ENCODE measurements around the gene FAM83C. TPM values are rescaled to one million over a fixed set of nuclear protein-coding genes. Genes with fewer than 3 reads are reported as not detected.
A peak's percentile ranks its signal among the peaks of the same experiment; 100 is the strongest.
"Not testable (repeated sequence)": the region's sequence is repeated elsewhere in the genome, so short reads cannot be mapped to it uniquely, and the experiment has no call there.

Gene FAM83C
- total RNA-seq, 1 donor from 2014 or later = not detected

DNA sequence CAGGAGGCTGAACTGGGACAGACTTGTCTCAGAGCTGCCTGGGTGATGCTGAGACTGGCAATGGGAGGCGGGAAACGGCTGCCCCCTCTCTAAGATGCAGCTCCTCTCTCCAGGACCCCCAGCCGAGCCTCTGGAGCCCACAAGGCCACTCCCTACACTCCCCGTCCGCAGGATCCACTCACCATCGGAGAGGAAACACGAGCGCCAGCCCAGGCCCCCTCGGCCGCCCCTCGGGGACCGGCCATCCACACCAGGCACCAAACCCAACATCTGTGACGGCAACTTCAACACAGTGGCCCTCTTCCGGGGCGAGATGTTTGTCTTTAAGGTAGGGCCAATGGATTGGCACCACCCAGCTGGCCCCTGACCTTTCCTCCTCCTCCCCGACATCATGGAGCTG is 25.1 kb downstream of the FAM83C start:
- no peak for DNase-seq (ENCODE audit: low read depth in 2 of 2)

DNA sequence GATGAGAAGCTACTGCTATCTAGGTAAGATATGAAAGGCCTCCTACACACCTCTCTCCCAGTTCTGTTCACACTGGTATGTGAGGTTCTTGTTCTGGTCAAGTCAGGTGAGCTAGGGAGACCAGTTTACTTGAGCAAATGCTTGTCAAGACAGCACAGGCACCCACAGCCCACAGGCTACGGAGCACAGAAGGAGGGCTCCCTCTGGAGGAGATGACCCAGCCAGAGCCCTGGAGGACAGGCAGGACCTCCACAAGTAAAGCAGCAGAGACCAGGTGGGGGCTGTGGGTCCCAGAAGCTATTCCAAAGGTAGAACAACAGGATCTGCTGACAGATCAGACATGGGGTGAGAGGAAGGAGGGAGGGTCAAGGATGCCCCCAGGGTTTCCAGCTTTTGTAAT is 27.5 kb downstream of the FAM83C start:
- DNase-seq (ENCODE audit: low read depth in 2 of 2) = peak; percentile 37 to 41

DNA sequence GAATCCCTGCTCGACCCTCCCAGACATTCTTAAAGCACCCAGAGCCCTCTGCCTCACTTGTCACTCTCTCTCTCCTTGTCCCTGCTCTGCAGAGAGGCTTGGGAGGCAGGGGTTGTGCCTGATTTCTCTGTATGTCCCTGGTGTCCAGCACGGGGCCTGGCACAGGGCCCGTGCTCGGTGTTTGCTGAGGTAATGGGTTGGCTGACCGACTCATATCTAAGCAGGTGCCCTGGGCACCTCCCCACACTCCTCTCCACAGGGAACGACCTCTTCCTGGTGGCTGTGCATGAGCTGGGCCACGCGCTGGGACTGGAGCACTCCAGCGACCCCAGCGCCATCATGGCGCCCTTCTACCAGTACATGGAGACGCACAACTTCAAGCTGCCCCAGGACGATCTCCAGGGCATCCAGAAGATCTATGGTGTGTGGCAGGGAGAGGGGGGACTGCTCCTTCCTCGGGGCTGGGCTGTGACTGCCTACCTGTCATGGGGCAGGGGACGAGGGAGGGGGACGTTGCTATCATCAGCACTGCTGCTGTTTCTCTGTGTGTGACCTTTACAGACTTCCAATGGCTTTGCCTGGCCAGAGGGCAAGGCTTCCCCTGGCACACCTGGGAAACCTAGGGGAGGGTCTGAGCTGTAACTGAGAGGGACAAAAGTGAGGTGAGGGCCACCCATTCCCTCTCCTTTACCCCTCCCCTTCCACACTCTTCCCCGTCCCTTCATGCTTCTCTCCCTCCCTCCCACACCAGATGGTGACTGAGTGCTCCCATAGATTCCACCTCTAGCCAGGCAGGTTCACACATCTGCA is 28.5 kb downstream of the FAM83C start:
- DNase-seq (ENCODE audit: low read depth in 2 of 2) = peak in 1 of 2 donors; percentile 17

DNA sequence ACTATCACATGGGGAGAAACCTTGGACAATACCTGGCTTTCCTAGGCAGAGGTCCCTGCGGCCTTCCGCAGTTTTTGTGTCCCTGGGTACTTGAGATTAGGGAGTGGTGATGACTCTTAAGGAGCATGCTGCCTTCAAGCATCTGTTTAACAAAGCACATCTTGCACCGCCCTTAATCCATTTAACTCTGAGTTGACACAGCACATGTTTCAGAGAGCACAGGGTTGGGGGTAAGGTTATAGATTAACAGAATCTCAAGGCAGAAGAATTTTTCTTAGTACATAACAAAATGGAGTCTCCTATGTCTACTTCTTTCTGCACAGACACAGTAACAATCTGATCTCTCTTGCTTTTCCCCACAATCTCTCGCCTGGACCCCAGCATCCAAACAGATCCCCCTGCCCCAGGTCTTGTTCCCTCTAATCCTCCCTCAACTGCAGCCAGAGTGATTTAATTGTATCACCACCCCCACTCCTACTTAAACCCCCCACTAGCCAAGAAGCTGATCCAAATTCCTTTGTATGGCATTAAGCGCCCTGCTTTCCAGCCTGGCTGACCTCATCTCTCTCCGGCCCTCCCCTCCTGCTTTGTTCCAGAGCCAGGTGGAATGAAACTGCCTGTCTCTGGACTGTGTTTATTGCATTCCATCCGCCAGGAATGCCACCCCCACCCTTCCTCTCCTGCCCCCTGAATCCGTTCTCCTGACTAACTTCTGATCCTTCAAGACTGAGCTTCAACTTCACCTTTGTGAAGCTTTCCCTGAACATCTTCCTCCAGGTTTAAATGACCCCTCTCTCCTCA is 29.3 kb downstream of the FAM83C start:
- DNase-seq (ENCODE audit: low read depth in 2 of 2) = peak; percentile 49 to 56

DNA sequence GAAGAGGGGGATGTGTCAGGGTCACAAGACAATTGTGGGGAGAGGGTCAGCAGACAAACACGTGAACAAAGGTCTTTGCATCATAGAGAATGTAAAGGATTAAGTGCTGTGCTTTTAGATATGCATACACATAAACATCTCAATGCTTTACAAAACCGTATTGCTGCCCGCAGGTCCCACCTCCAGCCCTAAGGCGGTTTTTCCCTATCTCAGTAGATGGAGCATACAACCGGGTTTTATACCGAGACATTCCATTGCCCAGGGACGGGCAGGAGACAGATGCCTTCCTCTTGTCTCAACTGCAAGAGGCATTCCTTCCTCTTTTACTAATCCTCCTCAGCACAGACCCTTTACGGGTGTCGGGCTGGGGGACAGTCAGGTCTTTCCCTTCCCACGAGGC is 29.9 kb downstream of the FAM83C start:
- DNase-seq (ENCODE audit: low read depth in 2 of 2) = not testable (repeated sequence)

DNA sequence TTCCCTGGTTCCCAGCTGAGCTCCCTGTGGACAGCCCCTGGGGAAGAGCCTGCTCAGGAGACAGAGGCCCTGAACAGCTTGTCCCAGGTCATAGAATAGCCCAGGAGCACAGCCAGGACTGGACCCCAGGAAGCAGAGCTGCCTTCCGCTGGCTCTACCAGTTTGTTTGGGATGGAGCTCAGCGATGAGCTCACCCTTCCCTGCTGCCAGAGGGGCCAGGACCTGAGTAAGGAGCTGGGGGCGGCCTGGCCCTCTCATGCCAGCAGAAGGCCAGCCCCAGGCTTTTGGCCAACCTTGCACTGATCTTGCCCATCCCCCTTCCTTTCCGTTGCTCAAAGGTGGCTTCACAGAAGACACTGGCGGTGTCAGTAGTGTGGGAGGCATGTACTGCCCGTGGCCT is 31.8 kb downstream of the FAM83C start:
- DNase-seq (ENCODE audit: low read depth in 2 of 2) = no peak

DNA sequence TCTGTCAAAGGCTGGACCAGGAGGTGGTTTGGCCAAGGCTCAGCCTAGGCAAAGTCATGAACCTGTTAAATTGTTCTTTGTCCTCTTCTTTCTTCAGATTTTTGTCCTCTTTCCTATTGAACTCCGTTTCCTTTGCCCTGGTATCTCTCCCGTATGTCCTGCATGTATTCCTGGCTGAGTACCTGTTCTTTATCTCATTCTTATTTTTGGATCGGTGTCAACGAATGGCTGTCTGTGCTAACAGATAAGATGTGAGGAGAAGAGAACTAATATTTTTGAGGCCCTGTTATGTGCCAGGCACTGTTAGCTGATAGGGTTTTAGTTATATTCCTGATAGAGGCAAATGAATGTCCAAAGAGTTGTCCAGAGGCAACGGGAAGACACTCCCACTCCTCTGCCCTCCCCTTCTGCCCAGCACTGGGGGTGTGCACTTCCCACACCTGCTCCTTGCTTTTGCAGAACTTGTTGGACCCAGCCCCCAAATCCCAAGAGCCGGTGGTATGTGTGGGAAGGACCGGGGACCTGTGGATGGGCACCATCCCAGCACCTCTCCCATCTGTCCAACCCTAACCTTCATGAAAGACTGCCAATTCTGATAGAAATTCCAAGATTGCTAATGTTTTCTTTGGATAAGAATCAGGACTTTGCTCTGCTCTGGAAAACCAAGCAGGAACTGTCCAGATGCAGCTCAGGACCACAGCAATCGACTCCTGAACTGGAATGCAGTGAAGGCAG is 34.9 kb downstream of the FAM83C start:
- peak; percentile 9 to 19 for DNase-seq (ENCODE audit: low read depth in 2 of 2)

DNA sequence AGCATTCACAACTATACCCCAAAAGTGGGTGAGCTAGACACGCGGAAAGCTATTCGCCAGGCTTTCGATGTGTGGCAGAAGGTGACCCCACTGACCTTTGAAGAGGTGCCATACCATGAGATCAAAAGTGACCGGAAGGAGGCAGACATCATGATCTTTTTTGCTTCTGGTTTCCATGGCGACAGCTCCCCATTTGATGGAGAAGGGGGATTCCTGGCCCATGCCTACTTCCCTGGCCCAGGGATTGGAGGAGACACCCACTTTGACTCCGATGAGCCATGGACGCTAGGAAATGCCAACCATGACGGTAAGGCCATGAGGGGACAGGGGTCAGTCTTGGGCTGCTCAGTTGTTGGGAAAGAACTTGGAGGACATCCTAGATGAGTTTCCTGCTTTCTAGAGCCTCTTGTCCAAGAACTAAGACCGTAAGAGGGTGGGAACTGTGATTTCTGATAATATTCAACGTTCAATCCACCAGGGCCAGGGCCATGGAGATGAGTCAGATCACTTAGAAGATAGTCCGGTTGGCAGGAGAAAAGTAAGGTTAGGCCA is 37.7 kb downstream of the FAM83C start:
- DNase-seq (ENCODE audit: low read depth in 2 of 2) = no peak

DNA sequence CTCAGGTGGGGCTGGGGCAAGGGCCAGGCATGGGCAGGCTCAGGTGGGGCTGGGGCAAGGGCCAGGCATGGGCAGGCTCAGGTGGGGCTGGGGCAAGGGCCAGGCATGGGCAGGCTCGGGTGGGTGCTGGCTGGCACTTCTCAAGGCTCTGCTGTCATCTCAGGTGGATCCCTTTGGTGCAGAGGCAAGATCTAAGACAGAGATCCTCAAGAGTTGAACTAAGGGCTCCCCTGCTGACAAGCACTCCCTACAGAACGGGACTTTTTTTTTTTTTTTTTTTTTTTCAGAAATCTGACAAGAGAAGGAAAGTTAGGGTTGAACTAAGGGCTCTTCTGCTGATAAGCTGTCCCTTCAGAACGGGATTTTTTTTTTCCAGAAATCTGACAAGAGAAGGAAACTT is 39.2 kb downstream of the FAM83C start:
- DNase-seq (ENCODE audit: low read depth in 2 of 2) = no peak

DNA sequence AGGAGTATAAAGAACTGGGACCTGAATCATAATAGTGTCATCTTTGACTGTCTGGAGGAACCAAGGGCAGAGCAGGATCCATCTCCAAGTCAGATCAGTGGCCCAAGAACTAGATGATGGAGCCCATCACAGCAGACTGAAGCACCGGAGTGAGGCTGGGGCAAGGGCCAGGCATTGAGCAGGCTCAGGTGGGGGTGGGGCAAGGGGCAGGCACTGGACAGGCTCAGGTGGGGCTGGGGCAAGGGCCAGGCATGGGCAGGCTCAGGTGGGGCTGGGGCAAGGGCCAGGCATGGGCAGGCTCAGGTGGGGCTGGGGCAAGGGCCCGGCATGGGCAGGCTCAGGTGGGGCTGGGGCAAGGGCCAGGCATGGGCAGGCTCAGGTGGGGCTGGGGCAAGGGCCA is 39.6 kb downstream of the FAM83C start:
- DNase-seq (ENCODE audit: low read depth in 2 of 2) = not testable (repeated sequence)

DNA sequence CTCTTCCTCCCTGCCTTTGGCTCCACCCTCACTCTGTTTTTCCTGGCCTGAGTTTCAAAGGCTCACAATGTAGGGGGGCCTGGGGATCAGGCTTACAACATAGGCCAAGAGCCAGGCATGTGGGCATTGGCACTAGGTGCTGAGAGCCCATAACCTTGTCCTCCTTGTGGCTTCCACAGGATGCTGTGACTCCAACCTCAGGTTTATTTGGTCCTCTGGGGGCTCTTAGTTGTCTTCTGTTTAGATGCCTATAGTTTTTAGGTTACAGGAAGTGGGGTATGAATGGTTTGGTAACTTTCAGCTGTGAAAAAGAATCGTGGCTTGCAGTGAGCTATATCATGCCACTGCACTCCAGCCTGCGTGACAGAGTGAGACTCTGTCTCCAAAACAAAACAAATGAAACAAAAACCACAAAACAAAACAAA is 40.2 kb downstream of the FAM83C start:
- DNase-seq (ENCODE audit: low read depth in 2 of 2) = no peak

DNA sequence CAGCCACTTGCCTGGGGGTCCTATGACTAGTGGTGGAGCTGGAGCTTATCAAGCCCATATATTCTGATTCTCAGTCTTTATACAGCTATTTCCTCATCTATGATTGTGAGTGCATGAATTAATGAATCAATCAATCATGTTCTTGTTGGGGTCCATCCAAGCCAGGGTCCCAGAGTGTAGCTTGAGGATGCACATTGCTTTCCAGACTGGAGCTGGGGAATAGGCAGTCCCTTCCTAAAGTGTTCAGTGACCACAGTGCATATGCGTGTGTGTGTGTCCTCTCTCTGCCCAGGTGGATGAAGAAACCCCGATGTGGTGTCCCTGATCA is 40.6 kb downstream of the FAM83C start:
- DNase-seq (ENCODE audit: low read depth in 2 of 2) = no peak

DNA sequence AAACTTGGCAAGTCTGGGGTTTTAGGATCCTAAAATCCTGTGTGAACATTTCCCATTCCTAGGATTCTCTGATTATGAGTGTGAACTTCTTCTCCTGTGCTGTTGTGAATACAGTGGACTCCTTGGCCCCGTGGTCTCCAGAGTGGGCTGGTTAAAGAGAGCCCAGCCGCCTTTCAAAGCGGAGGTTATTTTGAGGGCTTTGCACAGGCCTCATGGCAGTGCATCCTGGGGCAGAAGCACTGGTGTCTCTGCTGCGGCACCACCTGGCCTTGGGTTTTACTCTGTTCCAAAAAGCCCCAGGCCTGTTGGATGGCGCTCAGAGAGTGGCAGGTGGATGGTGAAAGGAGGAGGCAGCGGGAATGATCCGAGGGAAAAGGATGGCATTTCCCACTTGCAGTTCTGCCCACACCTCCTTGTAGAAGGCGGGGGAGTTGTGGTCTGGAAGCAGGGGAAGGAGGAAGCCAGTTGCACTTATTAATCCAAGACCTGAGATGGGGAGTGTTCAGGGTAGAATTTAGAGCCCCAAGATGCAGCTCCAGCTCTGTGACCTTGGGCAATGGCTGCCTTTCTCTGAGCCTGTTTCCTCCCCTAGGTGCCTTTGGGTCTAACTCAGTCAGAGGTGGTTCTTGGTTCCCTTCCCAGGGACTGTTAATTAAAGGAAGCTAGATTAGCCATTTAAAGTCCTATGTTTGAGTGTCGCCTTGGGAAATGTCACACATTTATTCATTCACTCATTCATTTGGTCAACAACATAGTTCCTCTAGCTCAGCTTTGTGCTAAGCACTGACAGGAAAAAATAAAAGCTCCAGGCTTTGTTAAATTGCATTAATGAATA is 43.4 kb downstream of the FAM83C start:
- no peak for DNase-seq (ENCODE audit: low read depth in 2 of 2)

DNA sequence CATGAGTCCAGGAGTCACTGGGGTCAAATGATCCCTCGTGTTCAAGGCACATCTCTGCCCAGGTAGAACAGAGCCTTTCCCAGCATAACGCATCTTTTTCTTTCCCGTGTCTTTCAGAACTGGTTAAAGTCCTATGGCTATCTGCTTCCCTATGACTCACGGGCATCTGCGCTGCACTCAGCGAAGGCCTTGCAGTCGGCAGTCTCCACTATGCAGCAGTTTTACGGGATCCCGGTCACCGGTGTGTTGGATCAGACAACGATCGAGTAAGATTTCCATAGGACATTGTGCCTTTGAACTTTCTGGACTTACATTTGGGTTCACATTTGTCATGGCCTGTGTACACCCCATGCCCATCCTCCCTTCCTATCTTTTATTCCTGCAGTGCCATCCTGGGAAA is 45.5 kb downstream of the FAM83C start:
- no peak for DNase-seq (ENCODE audit: low read depth in 2 of 2)

DNA sequence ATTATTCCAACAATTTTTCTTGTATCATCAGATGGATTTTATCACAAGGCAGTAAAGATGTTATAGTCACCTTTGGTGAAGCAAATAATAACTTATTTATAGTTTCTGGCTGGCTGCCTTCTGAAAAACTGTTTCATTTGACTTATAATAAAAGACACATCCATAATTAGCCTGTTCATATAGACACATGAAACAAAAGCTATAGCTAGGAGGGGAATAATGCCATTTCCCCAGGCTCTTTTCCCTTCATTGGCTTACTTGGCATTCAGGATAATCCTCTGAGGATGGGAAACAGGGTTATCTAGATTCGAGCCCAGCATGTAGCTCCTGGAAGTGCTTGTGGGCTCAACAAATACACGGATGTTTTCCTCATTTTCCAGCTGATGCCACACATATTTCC is 48.2 kb downstream of the FAM83C start:
- DNase-seq (ENCODE audit: low read depth in 2 of 2) = no peak

DNA sequence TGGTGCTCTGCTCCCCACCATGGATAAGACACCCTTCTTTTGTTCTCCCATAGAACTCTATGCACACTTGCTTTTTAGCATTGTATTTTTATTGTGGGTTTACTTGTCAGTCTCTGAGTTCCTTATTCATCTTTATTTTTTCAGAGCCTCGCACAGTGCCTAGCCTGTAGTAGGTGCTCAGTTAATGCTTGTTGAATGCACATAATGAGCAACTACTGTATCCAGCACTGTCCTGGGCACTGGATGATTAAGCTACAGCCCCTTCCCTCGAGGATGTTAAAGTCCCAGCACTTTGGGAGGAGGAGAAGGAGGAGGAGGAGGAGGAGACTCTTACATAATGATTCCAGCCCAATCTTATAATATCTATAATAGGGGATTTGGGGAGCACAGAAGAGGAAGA is 48.9 kb downstream of the FAM83C start:
- DNase-seq (ENCODE audit: low read depth in 2 of 2) = no peak

DNA sequence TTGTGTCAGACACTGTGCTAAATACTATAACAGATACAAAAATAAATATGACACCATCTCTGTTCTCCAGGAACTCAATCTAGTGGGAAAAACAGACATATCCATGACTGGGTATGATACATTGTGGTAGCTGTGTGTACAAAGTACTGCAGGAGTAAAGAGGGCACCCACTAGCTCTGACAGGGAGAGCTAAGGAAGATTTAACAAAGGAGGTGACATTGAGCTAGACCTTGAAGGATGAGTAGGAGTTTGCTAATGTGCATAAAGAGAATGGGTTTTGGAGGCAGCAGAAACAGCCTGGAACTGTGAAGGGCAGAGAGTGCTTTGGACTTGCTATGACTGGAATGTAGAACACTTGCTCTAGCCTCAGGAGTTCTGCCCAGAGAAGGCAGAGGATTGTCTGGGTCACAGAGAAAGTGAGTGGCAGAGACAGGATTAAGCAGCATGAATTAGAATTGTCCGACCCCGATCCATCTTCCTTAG is 51.4 kb downstream of the FAM83C start:
- no peak for DNase-seq (ENCODE audit: low read depth in 2 of 2)

DNA sequence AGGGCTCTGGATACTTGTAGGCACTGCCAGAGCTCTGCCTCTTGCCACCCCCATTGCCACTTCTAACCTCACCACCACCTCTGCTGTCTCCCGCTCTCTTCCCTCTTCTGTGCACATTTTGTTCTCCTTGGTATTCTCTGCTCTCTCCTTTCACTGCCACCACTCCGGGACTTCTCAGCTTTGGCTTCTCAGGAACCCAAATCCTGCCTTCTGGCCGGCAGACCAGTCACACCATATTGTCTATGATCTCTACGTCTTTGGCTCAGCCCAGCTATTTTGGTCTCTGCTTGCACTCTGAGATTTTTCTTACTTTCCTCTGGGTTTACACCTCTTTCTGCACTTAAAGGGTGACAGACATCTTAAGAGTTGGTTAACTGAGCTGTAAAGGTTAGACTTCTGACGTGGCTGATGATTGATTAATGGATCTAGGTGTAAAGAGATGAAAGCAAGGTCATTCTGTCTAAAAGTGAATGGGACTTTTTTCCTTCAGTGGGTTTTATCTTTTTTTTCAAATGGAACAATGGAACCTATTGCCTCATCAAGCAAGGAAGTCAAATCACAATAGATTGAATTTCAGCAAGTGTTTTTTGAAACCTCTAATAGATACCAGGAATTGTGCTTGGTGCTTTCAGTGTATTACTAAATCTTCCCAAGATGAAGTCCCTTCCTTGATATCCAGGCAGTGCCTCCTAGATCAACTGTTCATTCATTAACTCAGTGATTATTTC is 52.0 kb downstream of the FAM83C start:
- peak in 1 of 2 donors; percentile 57 for DNase-seq (ENCODE audit: low read depth in 2 of 2)

DNA sequence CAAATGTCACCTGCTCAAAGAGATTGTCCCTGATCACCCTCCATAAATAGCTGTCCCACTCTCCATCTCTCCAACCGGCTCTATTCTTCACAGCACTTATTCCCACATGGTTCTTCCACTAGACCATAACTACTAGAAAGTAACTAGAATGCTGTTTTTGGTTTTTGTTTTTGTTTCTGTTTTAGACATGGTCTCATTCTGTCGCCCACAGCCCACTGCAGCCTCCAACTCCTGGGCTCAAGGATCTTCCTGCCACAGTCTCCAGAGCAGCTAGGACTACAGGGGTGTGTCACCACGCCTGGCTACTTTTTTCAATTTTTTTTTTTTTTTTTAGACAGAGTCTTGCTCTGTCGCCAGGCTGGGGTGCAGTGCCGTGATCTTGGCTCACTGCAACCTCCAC is 53.5 kb downstream of the FAM83C start:
- no peak for DNase-seq (ENCODE audit: low read depth in 2 of 2)

DNA sequence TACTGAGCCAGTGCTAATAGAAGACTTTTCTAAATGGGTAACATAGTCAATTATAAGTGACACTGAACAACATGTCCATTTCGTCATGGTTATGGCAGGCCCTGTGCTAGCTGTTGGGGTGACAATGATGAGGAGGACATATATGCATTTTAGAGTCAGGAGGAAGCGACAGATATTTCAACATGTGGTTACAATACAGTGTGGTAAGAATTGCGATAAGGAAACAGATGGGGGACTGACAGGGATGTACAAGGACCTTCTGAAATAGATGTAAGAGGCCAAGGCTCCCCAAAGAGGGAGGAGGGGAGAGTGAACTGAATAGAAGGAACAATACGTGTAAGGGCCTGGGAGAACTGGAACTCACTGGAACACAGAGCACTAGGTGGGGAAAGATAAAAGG is 54.1 kb downstream of the FAM83C start:
- no peak for DNase-seq (ENCODE audit: low read depth in 2 of 2)

Data from lung microvascular endothelial cell (primary cell).